ENCODE results near the gene IL25. TPM values are rescaled to one million over a fixed set of nuclear protein-coding genes. Genes with fewer than 3 reads are reported as not detected.
"Not testable (repeated sequence)": the region's sequence is repeated elsewhere in the genome, so short reads cannot be mapped to it uniquely, and the experiment has no call there.

Gene IL25
- total RNA-seq, 4 donors from 2014 or later: 0.68 to 1.2 TPM; not detected in 2

- H3K27ac ChIP-seq: no peak overlapping the region
- no peaks in the 10 kb centered on the region for H3K9me3 ChIP-seq
- H3K4me3 ChIP-seq: no peak overlapping the region
- no peak for DNase-seq (ENCODE audit: low spot score in 2 of 2)
- TF ChIP-seq CTCF (IDR thresholded peaks at IDR 0.05) (no peak), POLR2A (IDR thresholded peaks at IDR 0.05) (no peak), POLR2AphosphoS5 (IDR thresholded peaks at IDR 0.05) (no peak), EP300 (IDR thresholded peaks at IDR 0.05) (no peak)
- 85% methylated on average over 29 of the region's 29 CpGs for WGBS
- H3K27me3 ChIP-seq: peaks cover 12% of the 10 kb centered on the region
- no peaks in the 10 kb centered on the region for H3K36me3 ChIP-seq
- peaks cover 9% of the 10 kb centered on the region for H3K4me1 ChIP-seq
Observed at GRCh38 chr14:23384364-23385080, 11.9 kb downstream of the IL25 start.

DNA sequence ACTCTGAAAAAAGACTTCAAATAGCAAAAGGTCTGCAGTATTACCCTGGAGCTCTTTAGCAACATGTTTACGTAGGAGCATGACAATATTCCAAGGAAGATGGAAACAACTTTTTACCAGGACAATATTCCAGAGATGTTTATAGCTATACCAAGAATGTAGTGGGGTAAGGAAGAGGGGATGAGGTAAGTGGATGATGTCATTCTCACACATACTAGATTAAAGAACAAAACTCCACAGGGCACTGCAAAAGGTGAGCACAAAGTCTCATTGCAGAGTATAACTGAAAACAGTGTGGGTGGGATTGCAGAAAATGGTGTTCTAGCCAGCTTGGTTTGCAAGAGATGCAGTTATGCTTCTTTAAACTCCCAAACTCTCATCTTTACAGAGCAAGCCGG, 12.6 kb downstream of the IL25 start:
- Histone ChIP-seq H3K27ac (no peak overlapping the region), H3K36me3 (no peaks in the 10 kb centered on the region), H3K27me3 (peaks cover 12% of the 10 kb centered on the region), H3K4me1 (peaks cover 2% of the 10 kb centered on the region), H3K4me3 (no peak overlapping the region), H3K9me3 (no peaks in the 10 kb centered on the region)
- WGBS: 81% methylated on average over 2 of the region's 2 CpGs
- TF ChIP-seq POLR2A (IDR thresholded peaks at IDR 0.05) (no peak), EP300 (IDR thresholded peaks at IDR 0.05) (no peak), POLR2AphosphoS5 (IDR thresholded peaks at IDR 0.05) (no peak), CTCF (IDR thresholded peaks at IDR 0.05) (no peak)
- no peak for DNase-seq (ENCODE audit: low spot score in 2 of 2)

GRCh38 chr14:23385642-23386265, 13.1 kb downstream of the IL25 start:
- Histone ChIP-seq H3K27me3 (peaks cover 8% of the 10 kb centered on the region), H3K9me3 (no peaks in the 10 kb centered on the region), H3K4me1 (no peaks in the 10 kb centered on the region), H3K36me3 (no peaks in the 10 kb centered on the region), H3K4me3 (no peak overlapping the region), H3K27ac (no peak overlapping the region)
- TF ChIP-seq EP300 (IDR thresholded peaks at IDR 0.05): no peak
- no peak for TF ChIP-seq POLR2AphosphoS5 (IDR thresholded peaks at IDR 0.05)
- TF ChIP-seq POLR2A (IDR thresholded peaks at IDR 0.05): no peak
- TF ChIP-seq CTCF (IDR thresholded peaks at IDR 0.05): no peak
- no peak for DNase-seq (ENCODE audit: low spot score in 2 of 2)
- 89% methylated on average over 18 of the region's 18 CpGs for WGBS

- not testable (repeated sequence) for H3K27ac ChIP-seq; DNase-seq (ENCODE audit: low spot score in 2 of 2); H3K9me3 ChIP-seq; H3K4me1 ChIP-seq; H3K4me3 ChIP-seq; H3K36me3 ChIP-seq; H3K27me3 ChIP-seq
- WGBS: 90% methylated on average over 8 of the region's 17 CpGs
Observed at GRCh38 chr14:23386266-23386657, 13.7 kb downstream of the IL25 start.

DNA sequence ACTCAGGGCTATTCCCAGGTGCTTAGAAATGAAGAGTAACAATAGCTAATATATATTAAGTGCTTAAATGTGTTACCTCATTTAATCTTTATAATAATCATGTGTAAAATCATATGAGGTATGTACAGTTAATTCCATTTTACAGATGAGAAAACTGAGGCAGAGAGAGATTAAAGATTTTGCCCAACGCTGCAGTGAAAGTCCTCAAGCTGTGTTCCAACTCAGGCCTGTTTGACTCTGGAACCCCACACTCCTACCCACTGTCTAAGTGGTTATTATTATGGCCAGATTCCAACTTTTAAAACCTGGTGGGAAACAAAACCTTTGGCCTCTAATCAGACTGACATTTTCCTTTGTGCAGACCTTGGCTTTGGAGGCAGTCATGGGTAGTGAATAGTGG, 14.4 kb downstream of the IL25 start:
- H3K27ac ChIP-seq: no peak overlapping the region
- peaks cover 6% of the 10 kb centered on the region for H3K27me3 ChIP-seq
- no peak overlapping the region for H3K4me3 ChIP-seq
- 96% methylated on average over 1 of the region's 1 CpG for WGBS
- no peaks in the 10 kb centered on the region for H3K4me1 ChIP-seq
- H3K9me3 ChIP-seq: no peaks in the 10 kb centered on the region
- no peaks in the 10 kb centered on the region for H3K36me3 ChIP-seq
- no peak for DNase-seq (ENCODE audit: low spot score in 2 of 2)
- TF ChIP-seq EP300 (IDR thresholded peaks at IDR 0.05): no peak
- no peak for TF ChIP-seq POLR2AphosphoS5 (IDR thresholded peaks at IDR 0.05)
- no peak for TF ChIP-seq POLR2A (IDR thresholded peaks at IDR 0.05)
- TF ChIP-seq CTCF (IDR thresholded peaks at IDR 0.05): no peak

Data from suprapubic skin (tissue), 4 donors.